ENCODE results near the gene ANGPTL4.

DNA sequence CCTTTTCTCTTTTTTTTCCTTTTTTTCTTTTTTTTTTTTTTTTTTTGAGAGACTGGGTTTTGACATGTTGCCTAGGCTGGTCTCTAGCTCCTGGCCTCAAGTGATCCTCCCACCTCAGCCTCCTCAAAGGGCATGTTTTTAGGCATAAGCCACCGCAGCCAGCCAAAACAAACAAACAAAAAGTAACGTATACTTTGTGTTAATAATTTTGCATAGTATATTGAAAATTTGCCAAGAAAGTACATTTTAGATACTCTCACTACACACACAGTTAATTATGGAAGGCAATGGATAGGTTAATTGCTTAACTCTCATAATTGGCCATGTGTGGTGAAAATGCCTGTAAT lies 24.6 kb downstream of the ANGPTL4 start:
- TF ChIP-seq CTCF (conservative IDR thresholded peaks at IDR 0.05) (no peak), ZFX (IDR thresholded peaks at IDR 0.05) (no peak)

All from C4-2B (cell line).